Astrocyte of the cerebellum (primary cell): Measurements from ENCODE around the gene ABCA13.

Experiments
- DNase-seq: peaks from one replicate; pipeline ENCODE4 v3.0.0-alpha.2; 2011; ENCODE audit warnings: low read depth
- H3K4me3 ChIP-seq: 2 replicates; pipeline ENCODE4 v1.5.1; 2011; ENCODE audit warnings: mild to moderate bottlenecking, low read depth, low read length, moderate library complexity
- in situ Hi-C: cut with HindIII; loops from 2 replicates; pipeline ENCODE4 v1.10.0; 2017; ENCODE audit warnings: low sequenced_read_pairs
- TF ChIP-seq, protein P1 (sequence below): IDR thresholded peaks from 2 replicates; pipeline ENCODE4 v1.5.1; 2012; ENCODE audit warnings: low read length, low read depth, moderate library complexity, mild to moderate bottlenecking; ENCODE audit errors: missing control alignments

Gene ABCA13

GRCh38 chr7:48350515-48350914 lies 179.3 kb downstream of the ABCA13 start:
- in situ Hi-C loops: no loop called here
- TF ChIP-seq, protein P1, sequence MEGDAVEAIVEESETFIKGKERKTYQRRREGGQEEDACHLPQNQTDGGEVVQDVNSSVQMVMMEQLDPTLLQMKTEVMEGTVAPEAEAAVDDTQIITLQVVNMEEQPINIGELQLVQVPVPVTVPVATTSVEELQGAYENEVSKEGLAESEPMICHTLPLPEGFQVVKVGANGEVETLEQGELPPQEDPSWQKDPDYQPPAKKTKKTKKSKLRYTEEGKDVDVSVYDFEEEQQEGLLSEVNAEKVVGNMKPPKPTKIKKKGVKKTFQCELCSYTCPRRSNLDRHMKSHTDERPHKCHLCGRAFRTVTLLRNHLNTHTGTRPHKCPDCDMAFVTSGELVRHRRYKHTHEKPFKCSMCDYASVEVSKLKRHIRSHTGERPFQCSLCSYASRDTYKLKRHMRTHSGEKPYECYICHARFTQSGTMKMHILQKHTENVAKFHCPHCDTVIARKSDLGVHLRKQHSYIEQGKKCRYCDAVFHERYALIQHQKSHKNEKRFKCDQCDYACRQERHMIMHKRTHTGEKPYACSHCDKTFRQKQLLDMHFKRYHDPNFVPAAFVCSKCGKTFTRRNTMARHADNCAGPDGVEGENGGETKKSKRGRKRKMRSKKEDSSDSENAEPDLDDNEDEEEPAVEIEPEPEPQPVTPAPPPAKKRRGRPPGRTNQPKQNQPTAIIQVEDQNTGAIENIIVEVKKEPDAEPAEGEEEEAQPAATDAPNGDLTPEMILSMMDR: no peak
- DNase-seq: no peak
- H3K4me3 ChIP-seq: no peak overlapping the region

DNA sequence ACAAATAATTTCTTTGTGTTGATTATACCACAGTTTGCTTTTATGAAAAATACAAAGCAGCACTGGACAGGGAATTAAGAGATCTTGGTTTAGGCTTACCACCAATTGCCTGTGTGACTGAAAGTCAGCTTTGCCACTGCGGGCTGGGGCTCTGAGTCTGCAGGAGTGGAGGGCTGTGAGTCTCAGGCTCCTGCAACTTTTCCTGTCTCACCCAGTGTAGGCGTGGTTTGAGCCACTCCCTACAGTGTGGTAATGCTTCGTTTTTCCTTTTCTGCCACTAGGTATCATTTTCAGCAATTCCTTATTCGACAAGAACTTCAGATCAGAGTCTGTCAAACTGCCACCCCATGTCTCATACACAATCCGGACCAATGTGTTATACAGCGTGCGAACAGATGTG lies 180.6 kb downstream of the ABCA13 start:
- in situ Hi-C loops: no loop called here
- TF ChIP-seq, protein P1: no peak
- no peak overlapping the region for H3K4me3 ChIP-seq
- DNase-seq: no peak

DNA sequence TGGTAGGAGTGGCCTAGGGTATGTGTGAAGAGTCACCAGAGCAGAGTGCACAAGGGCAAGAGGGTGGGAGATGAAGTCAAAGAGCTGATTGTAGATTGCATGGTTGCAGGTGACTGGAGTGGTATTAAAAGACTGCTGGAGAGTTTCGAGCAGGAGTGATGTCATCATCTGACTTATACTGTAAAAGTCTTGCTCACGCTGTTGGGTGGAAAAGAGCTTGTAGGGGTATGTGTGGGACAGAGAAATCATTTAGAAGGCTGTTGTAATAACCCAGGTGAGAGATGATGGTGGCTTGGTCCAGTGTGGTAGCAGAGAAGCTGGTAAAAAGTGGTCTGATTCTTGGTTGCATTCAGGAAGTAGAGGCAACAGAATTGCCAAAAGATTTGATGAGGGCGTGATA lies 184.1 kb downstream of the ABCA13 start:
- TF ChIP-seq, protein P1: no peak
- in situ Hi-C loops: no loop called here
- no peak for DNase-seq
- H3K4me3 ChIP-seq: no peak overlapping the region

GRCh38 chr7:48360574-48360973 lies 189.3 kb downstream of the ABCA13 start:
- in situ Hi-C loops: no loop called here
- DNase-seq: no peak
- H3K4me3 ChIP-seq: no peak overlapping the region
- TF ChIP-seq, protein P1: no peak

GRCh38 chr7:48363174-48363573 lies 191.9 kb downstream of the ABCA13 start:
- in situ Hi-C loops: no loop called here
- TF ChIP-seq, protein P1: no peak
- no peak overlapping the region for H3K4me3 ChIP-seq
- no peak for DNase-seq

DNA sequence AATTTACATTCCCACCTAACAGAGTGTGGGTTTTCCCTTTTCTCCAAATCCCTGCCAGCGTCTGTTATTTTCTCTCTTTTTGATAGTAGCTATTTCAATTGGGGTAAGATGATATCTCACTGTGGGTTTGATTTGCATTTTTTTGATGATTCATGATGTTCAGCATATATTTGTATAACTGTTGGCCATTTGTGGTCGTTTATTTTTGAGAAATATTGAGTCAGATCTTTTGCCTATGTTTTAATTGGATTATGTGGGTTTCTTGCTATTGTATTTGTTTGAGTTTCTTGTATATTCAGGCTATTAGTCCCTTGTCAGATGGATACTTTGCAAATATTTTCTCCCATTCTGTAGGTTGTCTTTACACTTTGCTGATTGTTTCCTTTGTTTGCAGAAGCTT lies 193.8 kb downstream of the ABCA13 start:
- in situ Hi-C loops: no loop called here
- DNase-seq: peak; percentile 50
- no peak overlapping the region for H3K4me3 ChIP-seq
- TF ChIP-seq, protein P1: no peak

GRCh38 chr7:48366096-48366495 lies 194.8 kb downstream of the ABCA13 start:
- H3K4me3 ChIP-seq: no peak overlapping the region
- in situ Hi-C loops: no loop called here
- TF ChIP-seq, protein P1: no peak
- DNase-seq: no peak
